GM18907 (cell line): ENCODE results near the gene LCT.
"Not testable (repeated sequence)": the region's sequence is repeated elsewhere in the genome, so short reads cannot be mapped to it uniquely, and the experiment has no call there.

Experiments used
- ATAC-seq: cut with Tn5 transposase; IDR thresholded peaks from one replicate; pipeline ENCODE4 v1.9.1; 2021; ENCODE audit warnings: mild to moderate bottlenecking, moderate library complexity; ENCODE audit not compliant: unreplicated experiment

LCT gene

DNA sequence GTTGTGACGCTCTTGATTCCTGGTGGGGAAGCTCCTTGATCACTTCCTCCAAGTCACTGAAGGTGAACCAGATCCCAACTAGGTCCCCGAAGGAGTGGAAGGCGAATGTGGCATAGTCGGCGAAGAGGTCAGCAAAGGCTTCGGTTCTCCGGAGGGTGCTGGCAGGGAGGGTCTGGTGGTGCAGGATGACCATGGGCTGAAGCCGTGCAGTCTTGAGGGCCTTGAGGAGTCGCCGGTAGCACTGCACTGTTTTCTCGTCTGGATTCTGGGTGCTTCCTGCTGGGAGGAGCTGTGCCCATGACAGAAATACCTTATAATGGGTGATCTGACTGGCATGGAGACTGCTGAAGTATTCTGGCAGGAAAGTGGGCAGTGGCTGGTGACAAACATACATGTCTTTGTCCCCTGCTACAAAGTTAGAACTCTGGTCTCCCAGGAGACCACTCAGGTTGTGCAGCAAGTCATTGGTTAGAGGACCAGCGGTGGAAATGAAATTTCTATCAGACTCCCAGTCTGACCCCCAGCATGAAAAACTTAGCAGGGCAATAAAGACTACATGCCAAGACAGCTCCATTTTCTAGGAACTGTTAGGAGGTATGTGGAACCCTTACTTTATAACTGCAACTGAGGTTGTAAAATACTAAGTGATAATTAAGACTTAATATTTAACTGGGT is at the start of gene LCT:
Gene LCT (minus strand): TSS at position 589 of the 675 bp plus-strand sequence. CDS start 15 bp downstream, at position 574.
- no peak for ATAC-seq

DNA sequence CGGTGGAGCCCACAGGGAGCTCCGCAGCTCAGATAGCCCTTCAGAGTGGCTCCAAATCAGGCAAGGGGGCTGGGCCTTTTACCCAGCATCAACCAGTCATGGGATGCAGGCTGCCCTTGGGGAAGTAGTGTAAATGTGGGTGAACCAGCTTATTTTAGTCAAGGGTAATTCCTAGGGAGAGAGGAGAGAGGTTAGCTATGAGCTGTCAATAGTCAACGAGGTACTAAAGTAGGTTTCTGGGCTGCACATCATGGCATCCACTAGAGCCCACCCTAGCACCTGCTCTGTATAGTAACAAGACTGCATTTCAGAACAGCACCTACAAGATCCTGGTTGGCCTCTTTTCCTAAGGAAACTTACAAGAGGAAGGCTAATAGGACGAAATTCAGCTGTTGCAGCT is 48.7 kb upstream of the LCT start:
- ATAC-seq, result no peak

DNA sequence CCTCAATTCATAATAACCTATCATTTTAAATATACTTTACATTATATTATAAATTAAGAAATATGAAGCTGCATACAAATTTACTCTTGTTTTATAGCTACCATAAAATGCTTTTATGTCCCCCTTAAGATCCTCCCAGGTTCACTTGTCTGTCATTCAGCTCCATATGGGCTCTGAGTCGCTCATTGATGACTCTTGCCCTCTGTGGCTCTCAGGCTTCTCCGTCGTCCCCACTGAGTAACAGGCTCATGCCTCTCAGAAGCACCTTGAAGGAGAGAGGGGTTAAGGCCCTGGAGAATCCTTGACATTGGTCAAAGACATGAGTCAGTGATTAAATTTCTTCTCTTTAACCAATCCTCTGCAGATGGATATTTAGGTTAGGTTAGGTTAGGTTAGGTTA is 45.4 kb upstream of the LCT start:
- no peak for ATAC-seq

DNA sequence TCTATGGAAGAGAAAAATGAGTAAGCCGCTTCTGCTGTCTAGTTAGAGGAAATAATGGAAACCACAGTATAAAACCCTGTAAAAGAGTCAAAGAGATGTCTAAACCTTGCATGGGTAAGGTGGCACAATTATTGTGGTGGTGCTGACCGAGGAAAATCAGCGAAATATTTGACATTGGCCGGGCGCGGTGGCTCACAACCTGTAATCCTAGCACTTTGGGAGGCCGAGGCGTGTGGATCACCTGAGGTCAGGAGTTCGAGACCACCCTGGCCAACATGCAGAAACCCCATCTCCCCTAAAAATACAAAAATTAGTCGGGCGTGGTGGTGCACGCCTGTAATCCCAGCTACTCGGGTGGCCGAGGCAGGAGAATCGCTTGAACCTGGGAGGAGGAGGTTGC is 39.8 kb upstream of the LCT start:
- ATAC-seq, result not testable (repeated sequence)

DNA sequence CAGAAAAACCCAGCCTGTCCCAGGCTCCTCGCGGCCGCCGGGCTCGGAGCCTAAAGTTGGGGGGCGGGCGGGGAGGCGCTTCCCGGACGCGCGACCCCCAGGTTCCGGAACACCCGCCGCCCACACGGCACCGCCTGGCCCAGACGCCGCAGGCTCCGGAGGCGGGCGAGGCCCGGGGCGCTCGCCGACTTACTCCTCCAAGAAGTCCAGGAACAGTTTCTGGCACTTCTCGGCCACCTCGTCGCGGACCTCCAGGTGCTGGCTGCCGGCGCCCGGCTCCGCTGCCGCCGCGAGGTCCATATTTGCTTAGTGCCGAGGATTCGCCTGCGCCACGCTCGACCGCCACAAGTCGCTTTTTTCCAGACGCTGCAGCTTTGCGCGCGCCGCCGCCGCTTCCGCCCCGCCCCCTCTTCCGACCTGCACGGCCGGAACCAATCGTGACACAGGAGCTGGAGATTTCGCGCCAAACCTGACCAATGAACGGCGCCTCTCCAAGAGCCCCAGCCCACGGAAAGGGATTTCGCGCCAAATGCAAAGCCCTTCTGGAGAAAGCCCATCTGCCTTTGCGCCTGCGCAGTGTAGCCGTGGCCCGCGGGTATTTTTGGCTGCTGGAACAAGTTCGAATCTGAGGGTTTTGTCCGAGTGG is 39.2 kb upstream of the LCT start, which contains the start of gene MCM6:
Gene MCM6 (minus strand): TSS at position 378 of the 646 bp plus-strand sequence. CDS start 78 bp downstream, at position 300.
- ATAC-seq, result peak; percentile 93

DNA sequence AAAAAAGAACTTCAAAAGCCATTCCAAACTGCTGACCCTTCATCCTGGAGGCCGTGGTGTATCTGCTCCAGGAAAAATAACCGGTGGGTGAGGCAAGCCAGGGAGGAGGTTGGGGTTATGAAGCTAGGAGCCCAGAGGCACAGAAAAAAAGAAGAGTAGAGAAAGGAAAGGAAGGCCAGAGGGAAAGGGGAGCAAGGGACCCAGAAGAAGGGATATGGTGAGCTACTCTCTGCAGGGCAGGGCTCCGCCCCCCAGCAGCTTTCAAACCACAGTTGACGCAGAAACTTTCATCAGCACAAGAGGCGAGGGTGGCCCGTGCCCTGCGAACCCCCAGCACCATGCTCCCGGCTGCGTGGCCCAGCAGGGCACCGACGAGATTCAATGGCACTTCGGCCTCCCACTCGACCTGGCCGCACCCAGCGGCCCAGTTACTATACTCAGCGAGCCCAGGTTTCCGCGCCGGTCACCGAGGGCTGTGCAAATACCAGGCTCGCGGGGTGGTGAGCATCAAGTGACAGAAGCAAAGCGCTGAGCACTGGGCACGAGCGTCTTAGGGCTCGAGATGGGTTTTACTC is 38.6 kb upstream of the LCT start:
- ATAC-seq, result peak; percentile 69

DNA sequence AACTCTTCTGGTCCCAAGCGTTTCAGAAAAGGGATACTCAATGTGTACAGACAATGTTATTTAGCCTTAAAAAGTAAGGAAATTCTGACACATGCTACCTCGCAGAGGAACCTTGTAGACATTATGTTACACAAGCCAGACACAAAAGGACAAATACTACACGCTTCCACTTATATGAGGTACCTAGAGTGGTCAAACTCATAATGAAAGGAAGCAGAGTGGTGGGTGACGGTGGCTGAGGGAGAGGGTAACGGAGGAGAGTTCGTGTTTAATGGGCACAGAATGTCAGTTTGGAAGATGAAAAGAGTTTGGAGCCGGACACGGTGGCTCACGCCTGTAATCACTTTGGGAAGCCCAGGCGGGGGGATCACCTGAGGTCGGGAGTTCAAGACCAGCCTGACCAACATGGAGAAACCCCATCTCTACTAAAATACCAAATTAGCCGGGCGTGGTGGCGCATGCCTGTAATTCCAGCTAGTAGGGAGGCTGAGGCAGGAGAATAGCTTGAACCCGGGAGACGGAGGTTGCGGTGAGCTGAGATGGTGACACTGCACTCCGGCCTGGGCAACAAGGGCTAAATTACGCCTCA is 37.9 kb upstream of the LCT start:
- ATAC-seq, result no peak

DNA sequence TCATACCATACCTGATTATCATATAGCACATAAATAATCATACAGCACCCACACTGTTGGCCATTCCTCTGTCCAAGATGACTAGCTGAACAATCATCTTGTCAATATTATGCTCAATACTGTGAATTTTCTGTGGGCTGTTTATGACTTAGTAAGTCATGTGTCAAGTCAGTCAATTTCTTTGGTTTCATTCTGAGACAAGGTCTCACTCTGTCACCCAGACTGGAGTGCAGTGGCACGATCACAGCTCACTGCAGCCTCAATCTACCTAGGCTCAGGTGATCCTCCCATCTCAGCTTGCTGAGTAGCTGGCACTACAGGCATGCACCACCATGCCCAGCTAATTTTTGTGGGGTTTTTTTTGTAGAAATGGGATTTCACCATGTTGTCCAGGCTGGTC is 33.6 kb upstream of the LCT start:
- no peak for ATAC-seq

DNA sequence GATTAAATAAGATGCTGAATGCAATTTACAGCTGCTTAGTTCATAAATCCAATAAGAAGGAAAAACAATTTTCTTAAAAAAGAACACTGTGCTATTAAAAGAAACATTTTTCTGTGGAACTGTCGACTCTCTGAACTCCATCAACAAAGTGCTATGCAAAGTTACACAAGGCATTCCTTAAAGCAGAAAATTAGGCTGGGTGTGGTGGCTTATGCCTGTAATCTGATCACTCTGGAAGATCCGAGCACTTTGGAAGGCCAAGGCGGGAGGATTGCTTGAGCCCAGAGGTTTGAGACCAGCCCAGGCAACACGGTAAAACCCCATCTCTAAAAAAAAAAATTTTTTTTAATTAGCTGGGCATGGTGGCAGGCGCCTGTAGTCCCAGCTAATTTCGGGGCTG is 26.2 kb upstream of the LCT start:
- no peak for ATAC-seq

DNA sequence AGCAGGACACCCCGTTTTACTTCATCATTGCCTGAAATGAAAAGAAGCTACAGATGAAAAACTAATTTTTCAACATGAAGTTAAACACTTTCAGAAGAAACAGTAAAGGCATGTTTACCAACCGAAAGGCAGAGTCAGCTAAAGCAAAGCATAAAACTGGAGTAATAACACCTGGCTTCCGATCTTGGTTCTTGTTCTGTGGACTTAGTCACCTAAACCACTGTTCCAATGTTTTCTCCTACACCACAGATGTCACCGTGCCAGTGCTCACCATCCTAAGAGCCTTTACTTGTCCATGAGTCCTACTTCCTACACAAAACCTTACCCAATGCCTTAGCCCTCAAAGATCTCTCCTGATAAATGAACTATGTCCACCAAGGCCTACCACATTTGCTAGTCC is 25.7 kb upstream of the LCT start:
- ATAC-seq, result no peak

DNA sequence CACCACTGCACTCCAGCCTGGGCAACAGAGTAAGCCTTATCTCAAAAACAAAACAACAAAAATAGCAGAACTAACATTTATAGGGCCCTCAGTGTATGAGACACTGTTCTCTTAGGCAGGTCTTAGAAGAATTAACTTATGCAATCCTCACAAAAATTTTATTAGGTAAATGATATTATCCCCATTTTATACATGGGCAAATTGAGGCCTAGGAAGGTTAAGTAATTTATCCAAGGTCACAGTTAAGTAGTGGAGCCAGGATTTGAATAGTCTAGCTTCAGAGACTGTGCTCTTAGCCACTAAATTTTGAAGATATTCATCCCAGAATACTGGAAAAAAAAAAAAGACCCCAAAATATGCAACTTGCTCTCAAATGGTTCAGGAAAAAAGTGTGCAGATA is 16.4 kb upstream of the LCT start:
- ATAC-seq, result no peak

DNA sequence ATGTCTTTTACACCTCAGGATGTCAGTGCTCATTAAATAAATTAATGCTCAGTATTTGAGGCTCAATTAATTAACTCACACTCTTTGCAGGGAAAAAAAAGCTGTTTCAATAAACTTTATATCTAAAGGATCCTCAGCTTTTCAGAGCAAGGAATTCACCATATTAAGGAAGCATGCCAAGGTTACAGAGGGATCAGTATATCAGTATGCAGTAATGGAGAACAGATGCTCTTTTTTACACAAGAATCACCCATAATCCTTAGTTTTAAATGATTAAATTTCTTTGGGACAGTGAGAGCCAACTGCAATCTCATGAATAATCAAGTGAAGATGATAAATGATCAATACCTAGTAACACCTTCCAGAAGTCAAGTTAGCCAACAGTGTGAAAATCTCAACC is 14.9 kb upstream of the LCT start:
- ATAC-seq, result no peak

DNA sequence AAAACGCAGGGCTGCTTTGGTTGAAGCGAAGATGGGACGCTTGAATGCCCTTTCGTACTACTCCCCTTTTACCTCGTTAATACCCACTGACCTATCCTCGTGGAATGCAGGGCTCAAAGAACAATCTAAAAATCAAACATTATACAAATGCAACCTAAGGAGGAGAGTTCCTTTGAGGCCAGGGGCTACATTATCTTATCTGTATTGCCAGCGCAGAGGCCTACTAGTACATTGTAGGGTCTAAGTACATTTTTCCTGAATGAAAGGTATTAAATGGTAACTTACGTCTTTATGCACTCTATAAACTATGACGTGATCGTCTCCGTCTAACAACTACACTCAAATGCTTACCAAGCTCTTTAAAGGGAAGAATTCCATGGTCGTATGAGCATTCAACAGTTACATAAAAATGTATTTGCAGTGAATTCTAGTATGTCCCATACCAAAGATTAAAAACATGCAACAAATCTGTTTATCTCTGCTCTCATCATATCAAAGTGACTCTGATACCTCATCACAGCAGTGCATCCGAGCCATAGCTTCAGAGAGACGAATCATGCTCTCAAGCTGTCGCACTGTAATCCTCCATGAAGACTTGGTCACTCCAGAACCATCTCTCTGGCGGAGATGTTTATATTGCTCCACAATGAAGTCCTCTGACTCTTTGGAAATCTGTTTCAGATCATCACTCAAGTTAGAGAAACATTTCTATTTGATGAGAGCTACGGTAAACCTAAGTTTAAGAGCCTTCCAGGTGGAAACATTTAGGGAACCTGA is 14.1 kb upstream of the LCT start:
- no peak for ATAC-seq

DNA sequence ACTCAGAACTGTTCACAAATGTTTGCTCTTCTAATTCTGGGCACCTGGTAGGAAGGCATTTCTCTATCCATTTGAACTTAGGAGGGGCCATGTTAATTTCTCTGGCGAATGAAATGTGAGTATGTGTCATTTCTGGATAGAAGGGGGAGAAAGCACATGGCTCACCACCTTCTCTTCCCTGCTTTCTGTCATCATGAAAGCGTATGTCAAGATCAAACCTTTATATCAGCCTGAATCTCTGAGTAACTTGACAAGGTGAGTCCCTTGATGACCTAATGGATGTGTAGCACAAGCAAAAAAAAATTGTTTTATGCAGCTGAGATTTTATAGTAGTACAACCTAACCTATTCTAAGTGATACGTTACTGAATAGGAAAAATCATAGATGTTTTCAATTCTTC is 12.1 kb upstream of the LCT start:
- ATAC-seq, result no peak

DNA sequence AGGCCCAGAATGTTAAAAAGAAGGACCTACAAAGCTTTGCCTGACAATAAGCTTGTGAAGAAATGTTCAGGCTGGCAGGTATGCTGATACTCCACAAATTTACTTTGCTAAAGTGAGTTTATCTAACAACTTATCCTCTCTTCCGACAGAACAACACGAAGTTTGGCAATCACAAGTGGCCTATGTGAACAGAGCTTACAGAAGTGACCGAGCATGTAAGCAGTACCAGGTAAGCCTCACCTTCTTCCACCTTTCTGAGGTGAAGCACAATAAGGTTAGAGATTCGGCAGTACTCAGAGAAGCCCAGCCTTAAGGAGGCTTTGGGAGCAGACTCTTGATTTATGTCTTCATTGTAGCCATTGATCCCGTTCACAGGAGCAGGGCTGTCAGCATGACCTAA is 9.0 kb upstream of the LCT start:
- no peak for ATAC-seq

DNA sequence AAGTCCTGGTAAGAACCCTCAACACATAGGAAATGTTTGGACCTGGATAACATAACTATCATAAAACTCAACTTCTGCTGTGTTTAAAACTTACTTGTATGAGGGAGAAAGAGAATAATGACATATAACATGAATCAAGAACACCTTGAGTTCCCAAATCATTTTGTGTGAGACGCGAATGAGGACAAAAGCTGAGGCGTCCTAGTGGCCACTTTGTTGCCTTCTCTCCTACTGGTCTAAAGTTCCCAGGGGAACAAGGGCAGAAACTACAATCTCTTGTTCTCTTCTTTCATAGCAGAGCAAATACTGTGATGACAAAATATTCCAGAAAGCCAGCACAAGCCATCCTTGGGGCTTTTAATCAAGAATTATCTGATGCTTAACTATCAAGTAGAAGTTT is 8.3 kb upstream of the LCT start:
- no peak for ATAC-seq

DNA sequence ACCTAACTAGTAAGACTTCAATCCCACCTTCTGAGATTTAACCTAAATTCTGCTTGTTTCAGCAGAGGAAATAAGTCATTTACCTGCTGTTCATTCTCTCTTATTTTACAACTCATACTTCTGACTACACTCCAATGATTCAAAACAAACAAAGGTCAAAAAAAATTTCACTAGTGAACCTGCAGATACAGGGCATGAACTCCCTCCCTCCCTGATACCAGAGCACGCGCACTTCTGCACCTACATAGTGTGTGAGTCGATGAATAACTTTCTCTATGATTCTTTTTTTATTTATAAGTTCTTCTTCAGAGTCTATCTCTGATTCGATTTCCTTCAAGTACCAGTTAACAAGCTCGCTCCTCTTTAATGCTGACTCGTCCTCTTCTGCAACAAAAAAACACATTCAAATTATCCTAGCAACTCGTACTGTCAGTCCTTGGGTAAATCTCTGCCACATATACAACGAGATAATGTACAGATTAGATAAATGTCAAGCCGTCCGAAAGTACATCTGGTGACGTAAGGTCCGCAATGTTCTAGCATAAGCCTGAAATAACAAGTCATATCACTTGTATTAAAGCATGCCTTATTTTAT is 7.4 kb upstream of the LCT start:
- no peak for ATAC-seq

DNA sequence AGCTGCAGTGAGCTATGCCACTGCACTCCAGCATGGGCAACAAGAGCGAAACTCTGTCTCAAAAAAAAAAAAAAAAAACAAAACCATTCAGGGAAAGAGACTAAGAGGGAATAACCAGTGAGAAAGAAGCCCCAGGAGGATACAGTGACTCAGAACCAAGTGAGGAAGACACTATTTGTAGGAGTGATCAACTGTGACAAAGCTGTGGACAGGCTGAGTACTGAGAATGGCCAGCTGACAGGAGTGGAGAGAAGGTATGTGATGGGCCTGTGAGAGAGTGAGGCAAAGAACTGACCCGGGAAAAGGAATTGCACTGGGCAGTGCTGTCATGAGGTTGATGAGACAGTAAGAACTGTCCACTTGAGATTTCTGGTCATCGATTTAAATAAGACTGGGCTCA is 6.7 kb upstream of the LCT start:
- ATAC-seq, result no peak

DNA sequence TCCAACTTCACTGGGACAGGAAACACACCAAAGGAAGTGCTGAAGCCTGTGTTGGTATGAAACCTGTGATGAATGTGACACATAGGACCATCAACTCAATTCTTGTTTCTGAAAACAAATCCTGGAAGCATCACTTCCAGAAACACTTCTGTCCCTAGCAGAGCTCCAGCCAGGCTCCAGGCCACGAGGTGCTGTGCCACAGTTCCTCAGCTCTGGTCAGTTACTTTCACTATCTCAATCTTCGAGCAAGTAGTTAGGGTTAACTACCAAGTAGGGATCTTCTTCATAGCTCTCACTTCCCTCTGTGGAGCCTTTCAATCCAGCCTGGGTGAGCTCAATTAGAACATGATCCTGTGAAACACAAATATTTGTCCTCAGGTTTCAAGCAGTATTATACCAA is 3.6 kb upstream of the LCT start:
- no peak for ATAC-seq

DNA sequence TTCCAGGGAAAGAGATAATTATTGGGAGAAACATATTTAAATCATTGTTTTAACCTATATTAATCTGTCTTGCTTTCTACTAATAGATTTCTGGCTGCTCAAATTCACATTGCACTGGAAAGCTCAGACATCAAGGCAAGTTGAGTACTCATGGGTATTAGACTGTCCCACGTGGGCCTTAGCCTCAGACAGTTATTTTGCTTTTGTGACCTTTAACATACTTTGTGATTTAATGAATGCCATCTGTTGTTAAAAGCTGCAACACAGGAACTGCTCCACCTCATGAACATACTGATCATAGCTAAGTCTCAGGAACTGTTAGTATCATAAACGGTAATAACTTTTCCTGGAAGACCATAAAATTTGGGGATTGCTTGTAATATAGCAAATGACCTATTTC is 2.7 kb upstream of the LCT start:
- no peak for ATAC-seq

DNA sequence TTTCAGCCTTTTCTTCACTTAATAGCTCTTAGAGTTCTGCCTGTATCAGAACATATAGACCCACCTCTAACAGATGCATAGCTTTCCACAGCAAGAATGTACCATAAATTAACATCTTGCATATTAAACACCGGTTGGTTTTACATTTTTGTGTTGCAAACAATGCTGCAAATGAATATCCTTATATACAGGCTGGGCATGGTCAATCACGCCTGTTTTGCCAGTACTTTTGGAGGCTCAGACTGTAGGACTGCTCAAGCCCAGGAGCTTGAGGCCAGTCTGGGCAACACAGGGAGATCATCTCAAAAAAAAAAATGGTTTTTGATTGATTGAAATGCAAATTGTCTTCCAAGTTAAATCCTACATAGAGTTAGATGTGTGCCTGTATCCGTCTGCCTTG is 1.5 kb upstream of the LCT start:
- ATAC-seq, result no peak
